IMR-90 (cell line): ENCODE measurements around the gene STAT4. TPM values are rescaled to one million over a fixed set of nuclear protein-coding genes. Genes with fewer than 3 reads are reported as not detected.

ENCODE experiments used
- ATAC-seq: fragments of 200-7000 bp; cut with Tn5 transposase; 2 replicates; pipeline ENCODE4 v1.9.1; 2020; ENCODE audit warnings: low read depth, mild to moderate bottlenecking, moderate library complexity
- BruUV-seq: library from RNA; stranded (reverse); fragments of 400-500 nt; replicated peaks from 2 replicates; lab custom pipeline; 2021; lab: Mats Ljungman, UMichigan
- CTCF ChIA-PET: fragments of 300-600 bp; formaldehyde crosslinking; extraction: SDS; loops from one replicate; lab custom pipeline; 2021; ENCODE audit warnings: antibody characterized with exemption; lab: Yijun Ruan, JAX
- POLR2A ChIA-PET: fragments of 300-600 bp; sonication (Branson Sonifier 250); formaldehyde crosslinking; loops from one replicate; lab custom pipeline; 2022; ENCODE audit warnings: antibody characterized with exemption; ENCODE audit not compliant: unreplicated experiment; lab: Charles Lee
- DNase-seq: peaks from one replicate; pipeline ENCODE4 v3.0.0; 2013
- H2AFZ ChIP-seq: replicated peaks from 2 replicates; pipeline ENCODE3; 2013; ENCODE audit warnings: low read length, mild to moderate bottlenecking; ENCODE audit not compliant: poor library complexity
- H2AK5ac ChIP-seq: 2 replicates; pipeline ENCODE4 v1.6.1; 2013; ENCODE audit warnings: low read depth, low read length, inconsistent platforms
- H2AK9ac ChIP-seq: replicated peaks from 2 replicates; pipeline ENCODE3; 2013; ENCODE audit warnings: mild to moderate bottlenecking, low read depth, low read length, moderate library complexity; ENCODE audit not compliant: poor library complexity
- H2BK120ac ChIP-seq: 2 replicates; pipeline ENCODE4 v1.6.1; 2013; ENCODE audit warnings: low read depth, low read length, inconsistent platforms
- H2BK15ac ChIP-seq: 3 replicates; pipeline ENCODE4 v1.6.1; 2013; ENCODE audit warnings: low read depth, low read length, inconsistent platforms
- H2BK20ac ChIP-seq: 2 replicates; pipeline ENCODE4 v1.6.1; 2013; ENCODE audit warnings: low read depth, mild to moderate bottlenecking, inconsistent platforms, low read length, moderate library complexity
- H2BK5ac ChIP-seq: 2 replicates; pipeline ENCODE4 v1.6.1; 2013; ENCODE audit warnings: mild to moderate bottlenecking, low read depth, low read length, inconsistent platforms; ENCODE audit not compliant: poor library complexity, severe bottlenecking
- H3K14ac ChIP-seq: replicated peaks from 2 replicates; pipeline ENCODE4 v1.6.1; 2013; ENCODE audit warnings: low read depth, low read length, inconsistent platforms
- H3K18ac ChIP-seq: 2 replicates; pipeline ENCODE4 v1.6.1; 2013; ENCODE audit warnings: low read depth, low read length, control low read depth
- H3K23ac ChIP-seq: 2 replicates; pipeline ENCODE4 v1.6.1; 2013; ENCODE audit warnings: low read depth, low read length, inconsistent platforms
- H3K27ac ChIP-seq: 2 replicates; pipeline ENCODE4 v1.5.1; 2013; ENCODE audit warnings: mild to moderate bottlenecking, control low read depth, low read length; ENCODE audit not compliant: insufficient read depth
- H3K27me3 ChIP-seq: 2 replicates; pipeline ENCODE4 v1.6.1; 2013; ENCODE audit warnings: low read length; ENCODE audit not compliant: control insufficient read depth, insufficient read depth
- H3K36me3 ChIP-seq: 2 replicates; pipeline ENCODE4 v1.6.1; 2013; ENCODE audit warnings: low read length, mixed read lengths; ENCODE audit not compliant: control insufficient read depth, insufficient read depth
- H3K4ac ChIP-seq: 2 replicates; pipeline ENCODE4 v1.6.1; 2013; ENCODE audit warnings: low read depth, low read length, inconsistent platforms
- H3K4me1 ChIP-seq: 2 replicates; pipeline ENCODE4 v1.6.1; 2013; ENCODE audit warnings: low read length, mixed read lengths; ENCODE audit not compliant: control insufficient read depth, insufficient read depth
- H3K4me2 ChIP-seq: 2 replicates; pipeline ENCODE4 v1.6.1; 2013; ENCODE audit warnings: low read depth, mild to moderate bottlenecking, control low read depth, low read length, moderate library complexity
- H3K4me3 ChIP-seq: 2 replicates; pipeline ENCODE4 v1.5.1; 2013; ENCODE audit warnings: low read depth, mild to moderate bottlenecking, control low read depth, low read length, moderate library complexity; ENCODE audit not compliant: insufficient read depth
- H3K56ac ChIP-seq: 2 replicates; pipeline ENCODE4 v1.6.1; 2013; ENCODE audit warnings: low read length, inconsistent platforms; ENCODE audit not compliant: insufficient read depth; ENCODE audit errors: extremely low read depth
- H3K79me1 ChIP-seq, 2 experiments: 2 replicates each; pipeline ENCODE4 v1.6.1; 2013; ENCODE audit warnings: low read length in 2 of 2, inconsistent platforms in 1 of 2, low read depth in 1 of 2
- H3K9ac ChIP-seq: 2 replicates; pipeline ENCODE4 v1.6.1; 2013; ENCODE audit warnings: low read depth, low read length, control low read depth
- H3K9me1 ChIP-seq: 2 replicates; pipeline ENCODE4 v1.6.1; 2013; ENCODE audit warnings: low read length, inconsistent platforms; ENCODE audit not compliant: insufficient read depth
- H3K9me3 ChIP-seq: 2 replicates; pipeline ENCODE4 v1.6.1; 2013; ENCODE audit warnings: low read length; ENCODE audit not compliant: control insufficient read depth, insufficient read depth
- H4K20me1 ChIP-seq: 2 replicates; pipeline ENCODE4 v1.6.1; 2013; ENCODE audit warnings: low read length, inconsistent platforms; ENCODE audit not compliant: insufficient read depth
- H4K5ac ChIP-seq: 2 replicates; pipeline ENCODE4 v1.6.1; 2013; ENCODE audit warnings: mild to moderate bottlenecking, low read depth, low read length, control low read depth
- H4K8ac ChIP-seq, 2 experiments: 2 replicates each; pipeline ENCODE4 v1.6.1; 2013; ENCODE audit warnings: low read depth in 2 of 2, low read length in 2 of 2, control low read depth in 1 of 2, inconsistent platforms in 1 of 2
- H4K91ac ChIP-seq: 2 replicates; pipeline ENCODE4 v1.6.1; 2013; ENCODE audit warnings: low read depth, low read length, inconsistent platforms; ENCODE audit not compliant: insufficient read depth
- BHLHE40 ChIP-seq: fragments of 150-350 bp; IDR thresholded peaks from 2 replicates; pipeline ENCODE4 v1.6.1; 2016; ENCODE audit warnings: mild to moderate bottlenecking, low read depth, low read length
- CEBPB ChIP-seq: IDR thresholded peaks from 2 replicates; pipeline ENCODE4 v1.6.1; 2012; ENCODE audit warnings: low read depth, low read length, improper control_type of control experiment
- FOS ChIP-seq: fragments of 150-350 bp; IDR thresholded peaks from 2 replicates; pipeline ENCODE4 v1.6.1; 2016; ENCODE audit warnings: low read depth, low read length
- MAFK ChIP-seq: IDR thresholded peaks from 2 replicates; pipeline ENCODE4 v1.6.1; 2012; ENCODE audit warnings: low read depth, low read length, improper control_type of control experiment
- MXI1 ChIP-seq: IDR thresholded peaks from 2 replicates; pipeline ENCODE4 v1.6.1; 2012; ENCODE audit warnings: low read depth, mild to moderate bottlenecking, low read length, moderate library complexity, borderline replicate concordance
- NFE2L2 ChIP-seq: fragments of 150-350 bp; IDR thresholded peaks from 2 replicates; pipeline ENCODE4 v1.6.1; 2016; ENCODE audit warnings: low read depth, mild to moderate bottlenecking, low read length
- POLR2A ChIP-seq: IDR thresholded peaks from 2 replicates; pipeline ENCODE4 v1.6.1; 2012; ENCODE audit warnings: mild to moderate bottlenecking, low read depth, low read length
- RFX5 ChIP-seq: IDR thresholded peaks from 2 replicates; pipeline ENCODE4 v1.8.0; 2012; ENCODE audit warnings: low read depth, mild to moderate bottlenecking, low read length, moderate library complexity
- SMC3 ChIP-seq: fragments of 150-350 bp; IDR thresholded peaks from 2 replicates; pipeline ENCODE4 v1.6.1; 2016; ENCODE audit warnings: low read depth, mild to moderate bottlenecking, antibody characterized with exemption, low read length, moderate library complexity
- WGBS, 2 experiments: methylation state at CpG; one replicate each; pipeline versions ENCODE4 v1.1.5 to v1.1.7; 2013; ENCODE audit warnings: missing lambda C conversion rate in 2 of 2; ENCODE audit not compliant: insufficient read length in 1 of 2; ENCODE audit errors: extremely low coverage in 2 of 2; 5-methylcytosine and 5-hydroxymethylcytosine counted together
- dilution Hi-C: fragments of 300-500 bp; cut with HindIII; formaldehyde crosslinking; loops from one replicate; pipeline ENCODE4 v1.14.3; 2018; ENCODE audit warnings: low sequenced_read_pairs; ENCODE audit not compliant: unreplicated experiment
- in situ Hi-C: fragments of 300-500 bp; cut with MboI; formaldehyde crosslinking; loops from 3 replicates; pipeline ENCODE4 v1.14.3; 2019; ENCODE audit warnings: low sequenced_read_pairs, inconsistent platforms, mixed read lengths
- intact Hi-C: fragments of 100-400 bp; cut with micrococcal nuclease; formaldehyde crosslinking; loops from 2 replicates; pipeline ENCODE4 v1.10.0; 2022
- polyA plus RNA-seq, 3 experiments: library from polyadenylated mRNA; depleted of rRNA; stranded (reverse); fragments of >200 nt; gene quantifications; 2 replicates each; pipeline ENCODE4 v1.2.3, GENCODE V29; 2012; ENCODE audit warnings: low replicate concordance in 1 of 3
- total RNA-seq: library from RNA; depleted of rRNA; stranded (reverse); fragments of >200 nt; gene quantifications from 2 replicates; pipeline ENCODE4 v1.2.3, GENCODE V29; 2012
- TF ChIP-seq, protein P1 (sequence below): conservative IDR thresholded peaks from 2 replicates; pipeline ENCODE4 v1.5.1; 2012; ENCODE audit warnings: mild to moderate bottlenecking, low read depth, low read length, improper control_type of control experiment

Gene STAT4
- total and polyA plus RNA-seq, 2 of the 4 experiments (the other 2 are of a cell fraction) = 0.36 to 0.48 TPM

- peak; percentile 86 for DNase-seq
- WGBS, 2 experiments = 100% methylated on average over 2 of the region's 5 CpGs; no CpG with 5 or more reads in 1 of the 2 experiments
Observed at GRCh38 chr2:190984595-190984994, 166.2 kb downstream of the STAT4 start.

More at GRCh38 chr2:190984595-190984994, 166.2 kb downstream of the STAT4 start:
- no peaks in the 10 kb centered on the region for H3K27me3 ChIP-seq
- peaks cover 17% of the 10 kb centered on the region for H3K9me1 ChIP-seq
- H2AK9ac ChIP-seq = peak overlapping the region; percentile 33
- peaks cover 35% of the 10 kb centered on the region for H4K20me1 ChIP-seq
- in situ Hi-C loops (no loop called here), dilution Hi-C loops (no loop called here), intact Hi-C loops (no loop called here)
- H3K9ac ChIP-seq = no peak overlapping the region
- peaks cover 60% of the 10 kb centered on the region for H3K36me3 ChIP-seq
- peaks cover 0 to 16% of the 10 kb centered on the region in 2 experiments; a peak in 1 of 4 replicates for H3K79me1 ChIP-seq
- no peak for ATAC-seq
- peaks cover 3% of the 10 kb centered on the region for H3K4me1 ChIP-seq
- no peak overlapping the region for H2BK20ac ChIP-seq
- TF ChIP-seq CEBPB (no peak), RFX5 (no peak), FOS (no peak), BHLHE40 (no peak), POLR2A (no peak), MAFK (no peak), NFE2L2 (no peak), MXI1 (no peak), SMC3 (no peak)
- TF ChIP-seq, protein P1, sequence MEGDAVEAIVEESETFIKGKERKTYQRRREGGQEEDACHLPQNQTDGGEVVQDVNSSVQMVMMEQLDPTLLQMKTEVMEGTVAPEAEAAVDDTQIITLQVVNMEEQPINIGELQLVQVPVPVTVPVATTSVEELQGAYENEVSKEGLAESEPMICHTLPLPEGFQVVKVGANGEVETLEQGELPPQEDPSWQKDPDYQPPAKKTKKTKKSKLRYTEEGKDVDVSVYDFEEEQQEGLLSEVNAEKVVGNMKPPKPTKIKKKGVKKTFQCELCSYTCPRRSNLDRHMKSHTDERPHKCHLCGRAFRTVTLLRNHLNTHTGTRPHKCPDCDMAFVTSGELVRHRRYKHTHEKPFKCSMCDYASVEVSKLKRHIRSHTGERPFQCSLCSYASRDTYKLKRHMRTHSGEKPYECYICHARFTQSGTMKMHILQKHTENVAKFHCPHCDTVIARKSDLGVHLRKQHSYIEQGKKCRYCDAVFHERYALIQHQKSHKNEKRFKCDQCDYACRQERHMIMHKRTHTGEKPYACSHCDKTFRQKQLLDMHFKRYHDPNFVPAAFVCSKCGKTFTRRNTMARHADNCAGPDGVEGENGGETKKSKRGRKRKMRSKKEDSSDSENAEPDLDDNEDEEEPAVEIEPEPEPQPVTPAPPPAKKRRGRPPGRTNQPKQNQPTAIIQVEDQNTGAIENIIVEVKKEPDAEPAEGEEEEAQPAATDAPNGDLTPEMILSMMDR = no peak
- ChIA-PET POLR2A (interaction anchor here (0.5 kb wide), 1 partner anchor 12 kb away, joined by 4 read pairs; no protein-coding TSS in a partner anchor), CTCF (interaction anchor here (0.5 kb wide), 1 partner anchor 126 kb away, joined by 3 read pairs; no protein-coding TSS in a partner anchor)
- no TSS peak for BruUV-seq
- H3K27ac ChIP-seq = no peak overlapping the region
- H2BK120ac ChIP-seq = no peak overlapping the region
- no peak overlapping the region for H4K91ac ChIP-seq
- H3K18ac ChIP-seq = no peak overlapping the region
- no peak overlapping the region for H2AFZ ChIP-seq
- no peaks in the 10 kb centered on the region for H3K9me3 ChIP-seq
- H3K23ac ChIP-seq = no peak overlapping the region
- H2BK5ac ChIP-seq = no peak overlapping the region
- H3K56ac ChIP-seq = no peak overlapping the region
- no peak overlapping the region for H4K5ac ChIP-seq
- no peak overlapping the region for H2AK5ac ChIP-seq
- H4K8ac ChIP-seq = no peak overlapping the region
- H3K4me2 ChIP-seq = no peak overlapping the region
- no peak overlapping the region for H2BK15ac ChIP-seq
- H3K14ac ChIP-seq = no peak overlapping the region
- no peak overlapping the region for H3K4me3 ChIP-seq
- no peak overlapping the region for H3K4ac ChIP-seq
